HepG2 (cell line): ENCODE measurements around the gene CLNS1A. TPM values are rescaled to one million over a fixed set of nuclear protein-coding genes. Genes with fewer than 3 reads are reported as not detected.

Experiments used
- ATAC-seq: fragments of 200-7000 bp; cut with Tn5 transposase; 3 replicates; pipeline ENCODE4 v1.9.1; 2020; ENCODE audit warnings: mild to moderate bottlenecking, moderate library complexity
- BruUV-seq: library from RNA; stranded (reverse); fragments of 400-500 nt; replicated peaks from 2 replicates; lab custom pipeline; 2021; lab: Mats Ljungman, UMichigan
- CTCF ChIA-PET: fragments of 300-600 bp; formaldehyde crosslinking; extraction: SDS; loops from one replicate; lab custom pipeline; 2021; ENCODE audit warnings: low total read pairs, inconsistent platforms, low intra/inter-chr PET ratio; lab: Yijun Ruan, JAX
- POLR2A ChIA-PET: fragments of 350-600 bp; sonication (Branson Sonifier 250); formaldehyde crosslinking; loops from one replicate; lab custom pipeline; 2020; ENCODE audit warnings: antibody characterized with exemption, inconsistent platforms; lab: Yijun Ruan, JAX
- DNase-seq: peaks from one replicate; pipeline ENCODE4 v3.0.0-alpha.2; 2015; ENCODE audit warnings: low spot score
- FAIRE-seq: peaks from 3 replicates; lab custom pipeline; 2011; peaks lifted over from hg19 to GRCh38; lab: Jason Lieb, UNC
- H2AFZ ChIP-seq: one replicate; pipeline ENCODE4 v1.6.1; 2011; ENCODE audit warnings: low read length, inconsistent platforms
- H3K27ac ChIP-seq: fragments of 300-600 bp; 3 replicates; pipeline ENCODE4 v1.8.0; 2011; ENCODE audit warnings: mixed run types, mild to moderate bottlenecking, mixed read lengths, low read length, inconsistent platforms; ENCODE audit not compliant: insufficient read depth; ENCODE audit errors: extremely low read length
- H3K27me3 ChIP-seq, 2 experiments: fragments of 200-600 bp in 1 of 2; 2 replicates in 1 of 2; 3 replicates in 1 of 2; pipeline versions ENCODE4 v1.6.0 to v1.8.0; 2011; ENCODE audit warnings: low read length in 2 of 2, mild to moderate bottlenecking in 2 of 2, moderate library complexity in 2 of 2, inconsistent platforms in 1 of 2; ENCODE audit not compliant: insufficient read depth in 2 of 2, control insufficient read depth in 1 of 2
- H3K36me3 ChIP-seq, 2 experiments: fragments of 200-600 bp in 1 of 2; replicated peaks in 1 of 2; 2 replicates in 1 of 2; 3 replicates in 1 of 2; pipeline versions ENCODE4 v1.5.1 to v1.8.0; 2011; ENCODE audit warnings: low read length in 2 of 2, inconsistent platforms in 1 of 2; ENCODE audit not compliant: insufficient read depth in 2 of 2, control insufficient read depth in 1 of 2
- H3K4me1 ChIP-seq: 2 replicates; pipeline ENCODE4 v1.5.1; 2012; ENCODE audit warnings: low read length, inconsistent platforms; ENCODE audit not compliant: insufficient read depth
- H3K4me2 ChIP-seq: 2 replicates; pipeline ENCODE4 v1.6.0; 2011; ENCODE audit warnings: low read depth, low read length, inconsistent platforms
- H3K4me3 ChIP-seq, 3 experiments: fragments of 200-600 bp in 1 of 3; sonication (generic), shearing (Covaris generic) in 1 of 3; replicated peaks in 1 of 3; 2 replicates each; pipeline ENCODE4 v1.5.1; 2011 to 2016; ENCODE audit warnings: low read length in 3 of 3, inconsistent platforms in 2 of 3, low read depth in 2 of 3, mild to moderate bottlenecking in 2 of 3, control low read depth in 1 of 3, mixed read lengths in 1 of 3; ENCODE audit not compliant: insufficient read depth in 1 of 3
- H3K79me2 ChIP-seq: one replicate; pipeline ENCODE4 v1.6.1; 2011; ENCODE audit warnings: low read length, inconsistent platforms; ENCODE audit not compliant: insufficient read depth
- H3K9ac ChIP-seq: 2 replicates; pipeline ENCODE4 v1.6.0; 2011; ENCODE audit warnings: mild to moderate bottlenecking, low read depth, low read length, inconsistent platforms; ENCODE audit not compliant: insufficient read depth
- H3K9me3 ChIP-seq: 2 replicates; pipeline ENCODE4 v1.5.1; 2012; ENCODE audit warnings: mild to moderate bottlenecking, low read length
- H4K20me1 ChIP-seq: 2 replicates; pipeline ENCODE4 v1.6.0; 2011; ENCODE audit warnings: inconsistent platforms, mild to moderate bottlenecking, low read length, moderate library complexity; ENCODE audit not compliant: insufficient read depth
- DR1 ChIP-seq: sonication (generic); formaldehyde crosslinking; IDR thresholded peaks from 2 replicates; pipeline ENCODE4 v1.8.0; 2021; ENCODE audit warnings: mild to moderate bottlenecking, missing genetic modification reagents, inconsistent platforms
- ELF1 ChIP-seq: sonication (generic); formaldehyde crosslinking; IDR thresholded peaks from 2 replicates; pipeline ENCODE4 v1.4.0; 2020; ENCODE audit warnings: missing genetic modification reagents
- MAFF ChIP-seq: IDR thresholded peaks from 2 replicates; pipeline ENCODE4 v1.6.1; 2011; ENCODE audit warnings: low read depth, low read length, improper control_type of control experiment
- MAFK ChIP-seq, 2 experiments: IDR thresholded peaks in 1 of 2; conservative IDR thresholded peaks in 1 of 2; 2 replicates each; pipeline ENCODE4 v1.6.1; 2011; ENCODE audit warnings: improper control_type of control experiment in 2 of 2, low read length in 2 of 2
- NFE2 ChIP-seq: sonication (generic); formaldehyde crosslinking; IDR thresholded peaks from 2 replicates; pipeline ENCODE4 v1.4.0; 2020; ENCODE audit warnings: missing genetic modification reagents
- NFE2L2 ChIP-seq: fragments of 150-350 bp; IDR thresholded peaks from 2 replicates; pipeline ENCODE4 v1.6.1; 2014; ENCODE audit warnings: low read length
- SRSF4 ChIP-seq: fragments of 200-400 bp; formaldehyde crosslinking; IDR thresholded peaks from one replicate; pipeline ENCODE4 v1.6.1; 2018; ENCODE audit warnings: mild to moderate bottlenecking, low read depth, low read length, moderate library complexity; ENCODE audit not compliant: poor library complexity, severe bottlenecking
- ZBTB21 ChIP-seq: sonication (generic); formaldehyde crosslinking; IDR thresholded peaks from 2 replicates; pipeline ENCODE4 v1.4.0; 2020; ENCODE audit warnings: missing genetic modification reagents
- ZNF792 ChIP-seq: IDR thresholded peaks from 2 replicates; pipeline ENCODE4 v1.6.1; 2016
- ZSCAN9 ChIP-seq: IDR thresholded peaks from 2 replicates; pipeline ENCODE4 v1.6.1; 2016; ENCODE audit warnings: borderline replicate concordance
- WGBS: methylation state at CpG from one replicate; pipeline ENCODE4 v1.1.6; 2017; ENCODE audit warnings: low lambda C conversion rate; 5-methylcytosine and 5-hydroxymethylcytosine counted together
- in situ Hi-C: cut with HindIII; loops from 2 replicates; pipeline ENCODE4 v1.10.0; 2017; ENCODE audit warnings: low pct_unique_long_range_greater_than_20kb; ENCODE audit not compliant: extremely low pct_ligation_motif_present
- intact Hi-C: fragments of 100-400 bp; cut with micrococcal nuclease; formaldehyde crosslinking; loops from one replicate; pipeline ENCODE4 v1.10.0; 2022; ENCODE audit not compliant: unreplicated experiment
- polyA plus RNA-seq, 8 experiments: library from polyadenylated mRNA; depleted of rRNA in 3 of 8; stranded (reverse) in 7 of 8; unstranded in 1 of 8; fragments of >200 nt; fragmentation: Illumina TruSeq in 4 of 8; extraction: Trizol in 4 of 8; gene quantifications; 2 replicates each; pipeline versions ENCODE4 v1.2.1 to v1.2.3, GENCODE V29; 2011 to 2016; ENCODE audit warnings: low read depth in 4 of 8, missing spikeins in 1 of 8, mixed read lengths in 1 of 8; ENCODE audit not compliant: insufficient read depth in 1 of 8
- total RNA-seq, 5 experiments: library from RNA; depleted of rRNA; stranded (reverse); fragments of >200 nt; fragmentation: Illumina TruSeq; extraction: Trizol; gene quantifications; 2 replicates each; pipeline ENCODE4 v1.2.3, GENCODE V29; 2016; ENCODE audit warnings: low read depth in 1 of 5
- TF ChIP-seq, protein P1 (sequence below): sonication (generic); formaldehyde crosslinking; IDR thresholded peaks from 2 replicates; pipeline ENCODE4 v1.5.1; 2020; ENCODE audit warnings: missing genetic modification reagents, mild to moderate bottlenecking, borderline replicate concordance
- TF ChIP-seq, protein P2 (sequence below): sonication (generic); formaldehyde crosslinking; IDR thresholded peaks from 2 replicates; pipeline ENCODE4 v1.5.0; 2020; ENCODE audit warnings: missing genetic modification reagents, mild to moderate bottlenecking, borderline replicate concordance
- TF ChIP-seq, protein P3 (sequence below): sonication (generic); formaldehyde crosslinking; IDR thresholded peaks from 2 replicates; pipeline ENCODE4 v1.9.0; 2021; ENCODE audit warnings: missing genetic modification reagents, borderline replicate concordance
- TF ChIP-seq, protein P4 (sequence below): sonication (generic); formaldehyde crosslinking; IDR thresholded peaks from 2 replicates; pipeline ENCODE4 v1.4.0; 2020; ENCODE audit warnings: missing genetic modification reagents

CLNS1A gene
- total and polyA plus RNA-seq, 2 of the 13 experiments (the other 11 are each of a cell fraction or from before 2014, with no cell fraction given): 158 to 219 TPM

DNA sequence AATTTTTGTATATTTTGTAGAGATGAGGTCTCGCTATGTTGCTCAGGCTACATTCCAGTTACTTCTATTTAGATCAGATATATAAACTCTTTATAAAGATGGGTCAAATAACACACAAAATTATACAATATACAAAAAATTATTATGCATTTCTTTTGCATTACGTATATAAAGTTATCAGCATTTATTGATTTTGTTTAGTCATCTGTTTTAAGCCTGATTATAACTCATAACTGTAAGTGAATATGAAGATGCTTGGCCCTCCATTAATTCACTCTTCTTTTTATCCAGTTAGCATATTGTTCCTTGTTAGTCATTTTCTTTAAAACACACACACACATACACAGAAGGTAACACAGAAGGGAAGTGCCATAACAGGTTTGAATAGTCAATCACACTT lies 33.3 kb downstream of the CLNS1A start (continued):
- TF ChIP-seq, protein P1, sequence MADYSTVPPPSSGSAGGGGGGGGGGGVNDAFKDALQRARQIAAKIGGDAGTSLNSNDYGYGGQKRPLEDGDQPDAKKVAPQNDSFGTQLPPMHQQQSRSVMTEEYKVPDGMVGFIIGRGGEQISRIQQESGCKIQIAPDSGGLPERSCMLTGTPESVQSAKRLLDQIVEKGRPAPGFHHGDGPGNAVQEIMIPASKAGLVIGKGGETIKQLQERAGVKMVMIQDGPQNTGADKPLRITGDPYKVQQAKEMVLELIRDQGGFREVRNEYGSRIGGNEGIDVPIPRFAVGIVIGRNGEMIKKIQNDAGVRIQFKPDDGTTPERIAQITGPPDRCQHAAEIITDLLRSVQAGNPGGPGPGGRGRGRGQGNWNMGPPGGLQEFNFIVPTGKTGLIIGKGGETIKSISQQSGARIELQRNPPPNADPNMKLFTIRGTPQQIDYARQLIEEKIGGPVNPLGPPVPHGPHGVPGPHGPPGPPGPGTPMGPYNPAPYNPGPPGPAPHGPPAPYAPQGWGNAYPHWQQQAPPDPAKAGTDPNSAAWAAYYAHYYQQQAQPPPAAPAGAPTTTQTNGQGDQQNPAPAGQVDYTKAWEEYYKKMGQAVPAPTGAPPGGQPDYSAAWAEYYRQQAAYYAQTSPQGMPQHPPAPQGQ (CRISPR knock-in tag): no peak
- TF ChIP-seq ZSCAN9 (CRISPR knock-in tag): no peak
- TF ChIP-seq, protein P2, sequence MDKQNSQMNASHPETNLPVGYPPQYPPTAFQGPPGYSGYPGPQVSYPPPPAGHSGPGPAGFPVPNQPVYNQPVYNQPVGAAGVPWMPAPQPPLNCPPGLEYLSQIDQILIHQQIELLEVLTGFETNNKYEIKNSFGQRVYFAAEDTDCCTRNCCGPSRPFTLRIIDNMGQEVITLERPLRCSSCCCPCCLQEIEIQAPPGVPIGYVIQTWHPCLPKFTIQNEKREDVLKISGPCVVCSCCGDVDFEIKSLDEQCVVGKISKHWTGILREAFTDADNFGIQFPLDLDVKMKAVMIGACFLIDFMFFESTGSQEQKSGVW (CRISPR knock-in tag): no peak
- TF ChIP-seq, all 625 proteins: peak for 2

DNA sequence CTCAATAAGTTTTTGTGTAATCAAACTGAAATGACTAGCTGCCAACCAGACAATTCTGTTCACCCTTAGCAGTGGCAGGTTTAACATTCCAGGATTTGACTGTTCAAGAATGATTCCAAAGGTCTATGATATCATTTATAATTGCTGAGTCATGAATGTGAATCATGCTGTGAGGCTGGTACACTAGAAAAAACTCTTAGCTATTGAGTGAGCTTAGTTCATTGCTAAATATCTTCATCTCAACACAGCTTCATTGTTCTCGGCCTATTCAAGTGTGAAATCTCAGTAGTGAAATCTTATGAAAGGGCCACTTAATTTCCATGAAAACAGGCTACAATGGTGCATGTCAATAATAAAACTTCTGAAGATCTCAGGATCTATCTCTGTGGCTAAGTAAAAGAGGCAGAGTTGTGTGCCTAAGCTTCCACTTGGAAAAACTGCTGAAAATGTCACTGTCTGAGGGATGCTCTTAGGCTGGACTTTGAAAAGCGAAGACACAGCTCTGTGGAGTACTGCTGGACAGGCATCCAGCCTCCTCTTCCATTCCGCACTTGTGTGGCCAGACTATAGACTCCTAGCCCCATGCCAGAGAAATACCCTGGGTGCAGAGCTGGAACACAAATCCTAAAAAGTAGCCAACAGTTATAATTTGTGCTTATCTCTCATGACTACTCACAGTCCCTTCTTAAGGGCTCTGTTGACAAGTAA lies 35.1 kb downstream of the CLNS1A start:
- FAIRE-seq (peak; percentile 39), DNase-seq (peak; percentile 72), ATAC-seq (peak; percentile 44)
- 100% methylated on average over 3 of the region's 3 CpGs for WGBS
- ChIA-PET CTCF (no interaction called here), POLR2A (interaction anchor here (1.3 to 3.5 kb wide), 2 partner anchors 12 to 13 kb away, joined by 4 to 16 read pairs; partner anchors contain the start of gene AQP11)
- H3K4me2 ChIP-seq: no peak overlapping the region
- peak overlapping the region; percentile 4 for H3K27ac ChIP-seq
- BruUV-seq: no TSS peak
- H3K9ac ChIP-seq: no peak overlapping the region
- peaks cover 4 to 35% of the 10 kb centered on the region in 2 experiments; a peak in 4 of 5 replicates for H3K36me3 ChIP-seq
- no peaks in the 10 kb centered on the region for H3K27me3 ChIP-seq
- no peaks in the 10 kb centered on the region for H4K20me1 ChIP-seq
- intact Hi-C loops: no loop called here
- no peak overlapping the region for H3K4me3 ChIP-seq
- in situ Hi-C loops: no loop called here
- H2AFZ ChIP-seq: no peak overlapping the region
- no peaks in the 10 kb centered on the region for H3K9me3 ChIP-seq
- peaks cover 12% of the 10 kb centered on the region for H3K4me1 ChIP-seq
- no peaks in the 10 kb centered on the region for H3K79me2 ChIP-seq
- TF ChIP-seq NFE2 (0 out of 2 replicates have a peak, but pooled peaks have one; percentile 50), DR1 (no peak), SRSF4 (no peak), MAFF (peak; percentile 98), MAFK (conservative IDR thresholded peaks at IDR 0.05 in 1 of 2, IDR thresholded peaks at IDR 0.05 in 1 of 2; ENCODE audit: low read length in 2 of 2) (peak; percentile 98 to 99), ELF1 (no peak), ZNF792 (CRISPR knock-in tag) (no peak), ZBTB21 (CRISPR knock-in tag) (no peak), NFE2L2 (peak; percentile 98)
- TF ChIP-seq, protein P3, sequence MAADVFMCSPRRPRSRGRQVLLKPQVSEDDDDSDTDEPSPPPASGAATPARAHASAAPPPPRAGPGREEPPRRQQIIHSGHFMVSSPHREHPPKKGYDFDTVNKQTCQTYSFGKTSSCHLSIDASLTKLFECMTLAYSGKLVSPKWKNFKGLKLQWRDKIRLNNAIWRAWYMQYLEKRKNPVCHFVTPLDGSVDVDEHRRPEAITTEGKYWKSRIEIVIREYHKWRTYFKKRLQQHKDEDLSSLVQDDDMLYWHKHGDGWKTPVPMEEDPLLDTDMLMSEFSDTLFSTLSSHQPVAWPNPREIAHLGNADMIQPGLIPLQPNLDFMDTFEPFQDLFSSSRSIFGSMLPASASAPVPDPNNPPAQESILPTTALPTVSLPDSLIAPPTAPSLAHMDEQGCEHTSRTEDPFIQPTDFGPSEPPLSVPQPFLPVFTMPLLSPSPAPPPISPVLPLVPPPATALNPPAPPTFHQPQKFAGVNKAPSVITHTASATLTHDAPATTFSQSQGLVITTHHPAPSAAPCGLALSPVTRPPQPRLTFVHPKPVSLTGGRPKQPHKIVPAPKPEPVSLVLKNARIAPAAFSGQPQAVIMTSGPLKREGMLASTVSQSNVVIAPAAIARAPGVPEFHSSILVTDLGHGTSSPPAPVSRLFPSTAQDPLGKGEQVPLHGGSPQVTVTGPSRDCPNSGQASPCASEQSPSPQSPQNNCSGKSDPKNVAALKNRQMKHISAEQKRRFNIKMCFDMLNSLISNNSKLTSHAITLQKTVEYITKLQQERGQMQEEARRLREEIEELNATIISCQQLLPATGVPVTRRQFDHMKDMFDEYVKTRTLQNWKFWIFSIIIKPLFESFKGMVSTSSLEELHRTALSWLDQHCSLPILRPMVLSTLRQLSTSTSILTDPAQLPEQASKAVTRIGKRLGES (CRISPR knock-in tag): no peak
- TF ChIP-seq, protein P4, sequence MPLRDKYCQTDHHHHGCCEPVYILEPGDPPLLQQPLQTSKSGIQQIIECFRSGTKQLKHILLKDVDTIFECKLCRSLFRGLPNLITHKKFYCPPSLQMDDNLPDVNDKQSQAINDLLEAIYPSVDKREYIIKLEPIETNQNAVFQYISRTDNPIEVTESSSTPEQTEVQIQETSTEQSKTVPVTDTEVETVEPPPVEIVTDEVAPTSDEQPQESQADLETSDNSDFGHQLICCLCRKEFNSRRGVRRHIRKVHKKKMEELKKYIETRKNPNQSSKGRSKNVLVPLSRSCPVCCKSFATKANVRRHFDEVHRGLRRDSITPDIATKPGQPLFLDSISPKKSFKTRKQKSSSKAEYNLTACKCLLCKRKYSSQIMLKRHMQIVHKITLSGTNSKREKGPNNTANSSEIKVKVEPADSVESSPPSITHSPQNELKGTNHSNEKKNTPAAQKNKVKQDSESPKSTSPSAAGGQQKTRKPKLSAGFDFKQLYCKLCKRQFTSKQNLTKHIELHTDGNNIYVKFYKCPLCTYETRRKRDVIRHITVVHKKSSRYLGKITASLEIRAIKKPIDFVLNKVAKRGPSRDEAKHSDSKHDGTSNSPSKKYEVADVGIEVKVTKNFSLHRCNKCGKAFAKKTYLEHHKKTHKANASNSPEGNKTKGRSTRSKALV (CRISPR knock-in tag): no peak
